A549 (cell line): ENCODE data around the gene DTD2.

Experiments
- CTCF ChIP-seq: fragments of >200 bp; sonication (Bioruptor Twin); formaldehyde crosslinking; IDR thresholded peaks from 3 replicates; pipeline ENCODE4 v1.5.1; 2016
- JUNB ChIP-seq: fragments of >200 bp; sonication (Bioruptor Twin); formaldehyde crosslinking; IDR thresholded peaks from 2 replicates; pipeline ENCODE4 v1.6.1; 2016
- RCOR1 ChIP-seq: fragments of 150-350 bp; IDR thresholded peaks from 2 replicates; pipeline ENCODE4 v1.6.1; 2014; ENCODE audit warnings: antibody characterized with exemption, low read length, low read depth

DNA sequence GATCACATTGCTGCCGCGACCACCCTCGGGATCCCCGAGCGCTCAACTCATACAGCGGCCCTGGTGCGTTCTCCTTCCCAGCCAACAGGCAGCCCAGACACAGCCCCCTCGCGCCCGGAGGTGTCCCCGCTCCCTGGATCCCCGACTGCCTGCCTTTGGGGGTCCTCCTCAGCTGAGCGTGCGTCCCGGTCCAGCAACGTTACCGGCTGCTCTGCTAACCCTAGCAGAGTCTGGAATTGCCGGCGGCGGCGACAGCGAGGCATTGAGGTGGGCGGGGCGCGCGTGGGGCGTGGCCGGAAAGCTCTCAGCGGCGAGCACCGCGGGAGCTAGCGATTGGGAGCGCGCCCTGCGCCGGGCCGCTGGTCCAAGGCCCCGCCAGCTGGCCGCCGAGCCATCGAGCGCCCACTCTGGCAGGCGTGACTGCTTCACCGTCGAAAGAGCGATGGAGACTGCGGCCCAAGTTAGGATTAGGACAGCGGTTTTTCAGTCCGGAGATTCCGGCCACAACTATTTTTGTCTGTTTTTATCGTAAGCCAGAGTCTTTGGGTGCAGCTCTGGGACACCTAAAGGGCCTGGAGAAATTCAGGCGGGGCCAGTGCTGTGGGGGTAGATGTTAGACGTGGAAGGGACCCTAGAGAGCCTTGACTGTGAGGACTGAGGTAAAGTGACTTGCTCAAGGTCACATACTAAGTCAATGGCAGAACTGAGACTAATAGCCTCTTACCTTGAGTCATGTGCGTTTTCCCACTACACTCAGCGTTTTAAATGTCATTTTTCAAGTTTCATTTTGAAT is 36.8 kb downstream of the DTD2 start, which contains the start of gene HEATR5A:
- TF ChIP-seq RCOR1 = no peak
- TF ChIP-seq JUNB = no peak
- TF ChIP-seq CTCF = no peak
